HepG2 (cell line): ENCODE data around the gene TP73. TPM values are rescaled to one million over a fixed set of nuclear protein-coding genes. Genes with fewer than 3 reads are reported as not detected.

Experiments
- DBP ChIP-seq: sonication (generic); formaldehyde crosslinking; IDR thresholded peaks from 2 replicates; pipeline ENCODE4 v1.4.0; 2020; ENCODE audit warnings: missing genetic modification reagents; ENCODE audit errors: not compliant biosample characterization
- FOXP1 ChIP-seq, 2 experiments: fragments of 450-650 bp in 1 of 2; IDR thresholded peaks; 2 replicates each; pipeline ENCODE4 v1.6.1; 2017 to 2018; ENCODE audit warnings: antibody characterized with exemption in 1 of 2
- GTF3A ChIP-seq: sonication (generic); formaldehyde crosslinking; conservative IDR thresholded peaks from 2 replicates; pipeline ENCODE4 v1.4.0; 2020; ENCODE audit warnings: mild to moderate bottlenecking, missing genetic modification reagents
- JUNB ChIP-seq: sonication (generic); formaldehyde crosslinking; IDR thresholded peaks from 2 replicates; pipeline ENCODE4 v1.8.0; 2022; ENCODE audit warnings: missing genetic modification reagents, mild to moderate bottlenecking, borderline replicate concordance
- KMT2A ChIP-seq: sonication (generic); formaldehyde crosslinking; IDR thresholded peaks from 2 replicates; pipeline ENCODE4 v1.4.0; 2020; ENCODE audit warnings: missing genetic modification reagents
- LRRFIP1 ChIP-seq: sonication (generic); formaldehyde crosslinking; conservative IDR thresholded peaks from 2 replicates; pipeline ENCODE4 v1.4.0; 2020; ENCODE audit warnings: missing genetic modification reagents
- MIXL1 ChIP-seq: IDR thresholded peaks from 2 replicates; pipeline ENCODE4 v1.6.1; 2016
- MTF2 ChIP-seq: sonication (generic); formaldehyde crosslinking; IDR thresholded peaks from 2 replicates; pipeline ENCODE4 v1.5.0; 2020; ENCODE audit warnings: missing genetic modification reagents, borderline replicate concordance
- PBX3 ChIP-seq: sonication (generic); formaldehyde crosslinking; IDR thresholded peaks from 2 replicates; pipeline ENCODE4 v1.8.1; 2023; ENCODE audit warnings: missing genetic modification reagents, inconsistent platforms, borderline replicate concordance
- SNAPC2 ChIP-seq: sonication (generic); formaldehyde crosslinking; IDR thresholded peaks from 2 replicates; pipeline ENCODE4 v1.8.1; 2022; ENCODE audit warnings: mild to moderate bottlenecking, missing genetic modification reagents
- ZBTB7B ChIP-seq: sonication (generic); formaldehyde crosslinking; IDR thresholded peaks from 2 replicates; pipeline ENCODE4 v1.4.0; 2020; ENCODE audit warnings: missing genetic modification reagents
- ZNF207 ChIP-seq: fragments of 450-650 bp; IDR thresholded peaks from 2 replicates; pipeline ENCODE4 v1.6.1; 2016; ENCODE audit warnings: antibody characterized with exemption, borderline replicate concordance
- ZNF263 ChIP-seq: sonication (generic); formaldehyde crosslinking; IDR thresholded peaks from 2 replicates; pipeline ENCODE4 v1.4.0; 2020; ENCODE audit warnings: missing genetic modification reagents
- ZNF549 ChIP-seq: sonication (generic); formaldehyde crosslinking; IDR thresholded peaks from 2 replicates; pipeline ENCODE4 v1.5.0; 2020; ENCODE audit warnings: missing genetic modification reagents
- polyA plus RNA-seq, 8 experiments: library from polyadenylated mRNA; depleted of rRNA in 3 of 8; stranded (reverse) in 7 of 8; unstranded in 1 of 8; fragments of >200 nt; fragmentation: Illumina TruSeq in 4 of 8; extraction: Trizol in 4 of 8; gene quantifications; 2 replicates each; pipeline versions ENCODE4 v1.2.1 to v1.2.3, GENCODE V29; 2011 to 2016; ENCODE audit warnings: low read depth in 4 of 8, missing spikeins in 1 of 8, mixed read lengths in 1 of 8; ENCODE audit not compliant: insufficient read depth in 1 of 8
- total RNA-seq, 5 experiments: library from RNA; depleted of rRNA; stranded (reverse); fragments of >200 nt; fragmentation: Illumina TruSeq; extraction: Trizol; gene quantifications; 2 replicates each; pipeline ENCODE4 v1.2.3, GENCODE V29; 2016; ENCODE audit warnings: low read depth in 1 of 5
- TF ChIP-seq, protein P1 (sequence below): sonication (generic); formaldehyde crosslinking; conservative IDR thresholded peaks from 2 replicates; pipeline ENCODE4 v1.4.0; 2020; ENCODE audit warnings: mild to moderate bottlenecking, missing genetic modification reagents, moderate library complexity
- TF ChIP-seq, protein P2 (sequence below): sonication (generic); IDR thresholded peaks from 2 replicates; pipeline ENCODE4 v1.6.1; 2016; ENCODE audit warnings: low read depth, borderline replicate concordance
- TF ChIP-seq, protein P3 (sequence below), 2 experiments: sonication (generic) in 1 of 2; formaldehyde crosslinking in 1 of 2; IDR thresholded peaks; 2 replicates each; pipeline versions ENCODE4 v1.4.0 to v1.6.1; 2018 to 2020; ENCODE audit warnings: missing genetic modification reagents in 2 of 2, borderline replicate concordance in 1 of 2, low read depth in 1 of 2, mild to moderate bottlenecking in 1 of 2, missing biosample characterization in 1 of 2

Gene TP73
- total and polyA plus RNA-seq, 2 of the 13 experiments (the other 11 are each of a cell fraction or from before 2014, with no cell fraction given): 0.49 to 1.1 TPM

- TF ChIP-seq, protein P1, sequence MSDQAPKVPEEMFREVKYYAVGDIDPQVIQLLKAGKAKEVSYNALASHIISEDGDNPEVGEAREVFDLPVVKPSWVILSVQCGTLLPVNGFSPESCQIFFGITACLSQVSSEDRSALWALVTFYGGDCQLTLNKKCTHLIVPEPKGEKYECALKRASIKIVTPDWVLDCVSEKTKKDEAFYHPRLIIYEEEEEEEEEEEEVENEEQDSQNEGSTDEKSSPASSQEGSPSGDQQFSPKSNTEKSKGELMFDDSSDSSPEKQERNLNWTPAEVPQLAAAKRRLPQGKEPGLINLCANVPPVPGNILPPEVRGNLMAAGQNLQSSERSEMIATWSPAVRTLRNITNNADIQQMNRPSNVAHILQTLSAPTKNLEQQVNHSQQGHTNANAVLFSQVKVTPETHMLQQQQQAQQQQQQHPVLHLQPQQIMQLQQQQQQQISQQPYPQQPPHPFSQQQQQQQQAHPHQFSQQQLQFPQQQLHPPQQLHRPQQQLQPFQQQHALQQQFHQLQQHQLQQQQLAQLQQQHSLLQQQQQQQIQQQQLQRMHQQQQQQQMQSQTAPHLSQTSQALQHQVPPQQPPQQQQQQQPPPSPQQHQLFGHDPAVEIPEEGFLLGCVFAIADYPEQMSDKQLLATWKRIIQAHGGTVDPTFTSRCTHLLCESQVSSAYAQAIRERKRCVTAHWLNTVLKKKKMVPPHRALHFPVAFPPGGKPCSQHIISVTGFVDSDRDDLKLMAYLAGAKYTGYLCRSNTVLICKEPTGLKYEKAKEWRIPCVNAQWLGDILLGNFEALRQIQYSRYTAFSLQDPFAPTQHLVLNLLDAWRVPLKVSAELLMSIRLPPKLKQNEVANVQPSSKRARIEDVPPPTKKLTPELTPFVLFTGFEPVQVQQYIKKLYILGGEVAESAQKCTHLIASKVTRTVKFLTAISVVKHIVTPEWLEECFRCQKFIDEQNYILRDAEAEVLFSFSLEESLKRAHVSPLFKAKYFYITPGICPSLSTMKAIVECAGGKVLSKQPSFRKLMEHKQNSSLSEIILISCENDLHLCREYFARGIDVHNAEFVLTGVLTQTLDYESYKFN (CRISPR knock-in tag): peak; percentile 60; the same call in 1 of the 2 replicates
- TF ChIP-seq ZNF549 (no peak), LRRFIP1 (CRISPR knock-in tag) (no peak), ZNF263 (CRISPR knock-in tag) (no peak; the same call in 1 of the 2 replicates), DBP (no peak), GTF3A (CRISPR knock-in tag) (no peak), MIXL1 (CRISPR knock-in tag) (no peak), JUNB (CRISPR knock-in tag) (0 out of 2 replicates have a peak, but pooled peaks have one; percentile 12), FOXP1 (IDR thresholded peaks at IDR 0.05) (no peak), FOXP1 (CRISPR knock-in tag; IDR thresholded peaks at IDR 0.05) (no peak; the same call in 1 of the 2 replicates), PBX3 (CRISPR knock-in tag) (no peak), ZNF207 (no peak), KMT2A (CRISPR knock-in tag) (peak; percentile 83), SNAPC2 (CRISPR knock-in tag) (no peak), ZBTB7B (CRISPR knock-in tag) (no peak), MTF2 (0 out of 2 replicates have a peak, but pooled peaks have one; percentile 62)
- TF ChIP-seq, protein P2, sequence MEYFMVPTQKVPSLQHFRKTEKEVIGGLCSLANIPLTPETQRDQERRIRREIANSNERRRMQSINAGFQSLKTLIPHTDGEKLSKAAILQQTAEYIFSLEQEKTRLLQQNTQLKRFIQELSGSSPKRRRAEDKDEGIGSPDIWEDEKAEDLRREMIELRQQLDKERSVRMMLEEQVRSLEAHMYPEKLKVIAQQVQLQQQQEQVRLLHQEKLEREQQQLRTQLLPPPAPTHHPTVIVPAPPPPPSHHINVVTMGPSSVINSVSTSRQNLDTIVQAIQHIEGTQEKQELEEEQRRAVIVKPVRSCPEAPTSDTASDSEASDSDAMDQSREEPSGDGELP: no peak; the same call in 1 of the 2 replicates
- TF ChIP-seq, protein P3, sequence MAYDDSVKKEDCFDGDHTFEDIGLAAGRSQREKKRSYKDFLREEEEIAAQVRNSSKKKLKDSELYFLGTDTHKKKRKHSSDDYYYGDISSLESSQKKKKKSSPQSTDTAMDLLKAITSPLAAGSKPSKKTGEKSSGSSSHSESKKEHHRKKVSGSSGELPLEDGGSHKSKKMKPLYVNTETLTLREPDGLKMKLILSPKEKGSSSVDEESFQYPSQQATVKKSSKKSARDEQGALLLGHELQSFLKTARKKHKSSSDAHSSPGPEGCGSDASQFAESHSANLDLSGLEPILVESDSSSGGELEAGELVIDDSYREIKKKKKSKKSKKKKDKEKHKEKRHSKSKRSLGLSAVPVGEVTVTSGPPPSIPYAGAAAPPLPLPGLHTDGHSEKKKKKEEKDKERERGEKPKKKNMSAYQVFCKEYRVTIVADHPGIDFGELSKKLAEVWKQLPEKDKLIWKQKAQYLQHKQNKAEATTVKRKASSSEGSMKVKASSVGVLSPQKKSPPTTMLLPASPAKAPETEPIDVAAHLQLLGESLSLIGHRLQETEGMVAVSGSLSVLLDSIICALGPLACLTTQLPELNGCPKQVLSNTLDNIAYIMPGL (CRISPR knock-in tag; IDR thresholded peaks at IDR 0.05; ENCODE audit: borderline replicate concordance in 1 of 2, low read depth in 1 of 2): peak in 1 of 2 experiments; percentile 61; a peak in 2 of 4 replicates
Observed at GRCh38 chr1:3625151-3625907, 27.0 kb upstream of the TP73 start (continued).
